Measurements from ENCODE around the gene SLC4A8.

The SLC4A8 gene

DNA sequence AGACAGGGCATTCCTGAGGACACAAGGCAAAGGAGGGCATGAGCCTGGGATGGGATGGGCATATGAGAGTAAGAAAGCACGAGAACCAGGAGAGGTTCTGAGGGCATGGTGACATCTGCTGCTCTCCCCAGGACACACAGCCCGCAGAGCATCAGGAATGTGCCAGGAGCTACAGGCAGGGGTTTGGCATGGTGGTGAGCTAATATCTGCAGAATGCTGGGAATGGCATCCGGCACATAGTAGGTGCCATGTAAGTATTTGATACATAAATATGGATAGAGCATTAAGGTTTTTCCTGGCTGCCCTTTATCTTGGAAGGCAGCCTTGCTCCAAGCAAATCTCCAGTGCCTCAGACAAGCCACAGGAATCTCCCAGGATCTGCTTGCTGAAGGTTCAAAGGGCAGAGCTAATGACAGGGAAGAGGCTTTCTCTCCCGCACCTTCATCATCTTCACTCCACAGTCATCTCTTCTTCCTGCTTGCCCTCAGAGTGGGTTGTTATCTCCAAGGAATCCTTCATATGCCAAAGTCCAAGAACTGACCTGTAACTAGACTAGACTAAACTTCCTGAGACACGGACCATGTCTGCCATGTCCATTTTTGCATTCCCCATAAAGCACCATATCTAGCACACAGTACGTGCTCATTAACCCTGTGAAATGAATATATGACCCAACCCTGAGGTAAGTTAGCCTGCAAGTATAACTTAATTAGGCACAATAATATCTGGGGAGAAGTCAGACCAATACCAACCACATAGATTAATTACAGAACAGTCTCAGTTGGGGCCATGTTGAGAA lies 104.4 kb downstream of the SLC4A8 start:
- DNase-seq: no peak

DNA sequence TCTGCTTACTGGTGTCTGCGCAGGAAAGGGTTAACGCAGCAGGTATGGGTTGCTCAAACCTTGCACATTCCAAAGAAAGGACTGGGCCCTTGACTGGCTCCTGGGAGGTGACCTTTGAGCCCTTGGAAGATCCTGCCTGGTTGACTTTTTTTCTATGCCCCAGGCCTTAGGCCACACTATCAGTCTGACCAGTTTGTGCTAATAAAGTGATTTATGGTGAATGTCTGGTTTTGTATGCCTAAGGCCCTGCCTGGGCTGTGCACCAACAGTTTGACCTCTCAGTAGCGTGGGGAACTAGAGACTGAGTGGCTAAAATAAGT lies 105.0 kb downstream of the SLC4A8 start:
- DNase-seq: no peak

DNA sequence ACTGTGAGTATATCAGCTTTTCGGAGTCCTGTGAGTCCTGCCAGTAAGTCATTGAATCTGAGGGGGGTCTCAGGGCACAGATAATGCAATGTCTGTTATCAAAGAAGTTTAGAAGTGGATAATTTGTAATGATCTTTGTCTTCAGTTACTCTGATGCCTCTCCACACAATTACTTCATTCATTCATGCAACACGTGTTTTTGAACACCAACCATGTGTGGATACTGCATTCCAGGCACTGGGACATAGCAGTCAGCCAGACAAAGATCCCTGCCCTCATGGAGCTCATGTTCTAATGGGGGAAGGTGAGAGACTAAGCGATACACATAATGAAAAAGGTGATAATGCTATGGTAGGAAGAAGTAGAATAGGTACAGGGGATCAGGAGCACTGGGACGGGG lies 105.6 kb downstream of the SLC4A8 start:
- no peak for DNase-seq

- DNase-seq: no peak
Measured at GRCh38 chr12:51531284-51531977, 106.8 kb downstream of the SLC4A8 start.

- DNase-seq: peak; percentile 71
Measured at GRCh38 chr12:51531978-51532497, 107.4 kb downstream of the SLC4A8 start.

DNA sequence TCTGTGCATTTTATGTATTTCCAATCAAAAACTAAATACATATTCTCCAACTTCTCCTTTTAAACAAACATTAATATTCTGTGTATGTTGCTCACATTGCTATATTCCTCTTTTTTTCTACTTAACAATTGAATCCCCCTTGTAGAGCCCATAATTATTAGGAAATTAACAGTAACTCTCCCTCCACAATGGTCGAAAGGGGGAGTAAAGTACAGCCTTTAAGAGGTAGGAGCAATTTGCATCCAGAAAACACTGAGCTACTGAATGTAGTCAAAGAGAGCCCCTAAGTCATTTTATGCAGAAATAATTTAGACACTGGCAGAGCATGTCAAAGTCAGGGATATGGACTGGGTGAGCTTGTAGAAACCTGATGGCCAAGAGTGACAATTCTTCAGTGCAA lies 109.2 kb downstream of the SLC4A8 start:
- no peak for DNase-seq

GRCh38 chr12:51534216-51535074 lies 109.8 kb downstream of the SLC4A8 start:
- no peak for DNase-seq

- no peak for DNase-seq
Measured at GRCh38 chr12:51536159-51536558, 111.5 kb downstream of the SLC4A8 start.

DNA sequence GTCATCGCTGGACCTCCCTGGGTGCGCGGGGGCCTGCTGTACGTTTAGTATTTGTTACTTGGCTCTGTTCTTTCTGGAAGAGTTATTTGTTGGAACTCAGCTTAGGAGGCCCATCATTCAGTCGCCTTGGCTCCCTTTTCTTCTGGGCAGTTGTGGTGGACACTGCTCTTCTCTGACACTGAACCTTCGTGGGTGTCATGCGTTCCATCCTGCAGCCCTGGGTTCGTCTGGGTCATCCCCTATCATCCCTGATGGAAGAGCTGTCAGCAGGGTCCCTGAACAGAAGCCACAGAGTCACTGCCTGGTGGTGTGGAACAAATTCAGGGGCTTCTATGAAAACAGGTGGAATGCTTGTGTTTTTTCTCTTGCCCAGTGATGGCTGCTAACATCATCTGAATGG lies 113.5 kb downstream of the SLC4A8 start:
- DNase-seq: no peak

GRCh38 chr12:51538599-51538998 lies 114.0 kb downstream of the SLC4A8 start:
- DNase-seq: no peak

GRCh38 chr12:51540996-51541395 lies 116.4 kb downstream of the SLC4A8 start:
- DNase-seq: no peak

DNA sequence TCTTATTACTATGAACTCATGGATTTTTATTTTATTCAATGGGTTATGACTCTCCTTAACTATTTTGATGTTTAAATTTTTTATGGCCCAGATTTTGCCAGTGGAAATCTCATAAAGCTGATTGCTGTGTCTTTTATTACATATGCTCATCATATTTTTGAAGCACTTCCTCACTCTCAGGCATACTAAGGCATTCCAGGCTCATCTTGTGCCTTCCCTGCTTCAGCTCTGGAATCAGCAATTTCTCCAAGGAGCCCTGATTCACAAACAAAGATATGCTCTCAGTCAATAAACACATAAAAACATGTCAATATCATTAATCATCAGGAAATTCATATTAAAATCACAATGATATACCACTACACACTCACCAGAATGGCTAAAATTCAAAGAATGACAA lies 121.5 kb downstream of the SLC4A8 start:
- no peak for DNase-seq

DNA sequence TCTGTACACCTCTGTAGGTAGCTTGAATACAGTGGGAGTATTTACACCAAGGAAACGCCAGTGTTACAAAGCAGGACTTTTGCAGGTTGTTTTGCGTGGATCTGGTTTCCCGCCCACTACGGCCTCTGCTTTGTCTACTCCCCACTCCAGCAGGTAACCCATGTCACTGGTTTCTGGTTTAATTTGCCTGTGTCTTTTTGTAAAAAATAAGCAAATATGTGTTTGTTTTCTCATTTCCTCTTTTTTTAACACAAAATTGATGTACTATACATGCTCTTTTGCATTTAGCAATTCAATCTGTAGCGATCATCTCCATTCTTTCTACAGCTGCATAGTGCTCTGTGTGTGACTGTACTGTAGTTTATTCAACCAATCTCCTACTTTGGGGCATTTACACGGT lies 123.0 kb downstream of the SLC4A8 start:
- no peak for DNase-seq

DNA sequence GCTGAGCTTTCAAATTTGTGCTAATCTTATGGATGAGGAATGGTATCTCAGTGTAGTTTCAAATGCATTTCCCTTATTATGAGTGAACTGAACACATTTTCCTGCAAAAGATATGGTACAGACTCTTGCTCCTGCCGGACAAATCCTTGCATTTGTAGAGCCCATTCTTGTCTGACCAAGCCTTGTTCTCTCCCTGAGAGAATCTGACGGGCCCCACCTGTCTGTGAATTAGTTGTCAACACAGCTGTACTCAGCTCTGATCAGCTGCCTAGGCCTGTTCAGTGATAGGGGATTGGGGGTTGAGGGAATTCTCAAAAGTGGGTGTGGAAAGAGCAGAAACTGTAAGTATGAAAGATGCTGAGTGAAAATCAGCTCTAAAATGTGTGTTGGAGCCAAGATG lies 123.6 kb downstream of the SLC4A8 start:
- no peak for DNase-seq

GRCh38 chr12:51549637-51550036 lies 125.0 kb downstream of the SLC4A8 start:
- DNase-seq: no peak
